MM.1S (cell line): ENCODE data around the gene NOL4L.

Experiments
- EZH2 ChIP-seq: fragments of 300-600 bp; sonication (generic); optimal IDR thresholded peaks from 2 replicates; pipeline ENCODE3; 2017; ENCODE audit warnings: low read depth, mild to moderate bottlenecking, antibody characterized with exemption, low read length, mixed read lengths
- EZH2phosphoT487 ChIP-seq: fragments of 300-600 bp; sonication (generic); IDR thresholded peaks from 2 replicates; pipeline ENCODE4 v1.6.1; 2018; ENCODE audit warnings: antibody characterized with exemption, low read length
- TF ChIP-seq, protein P1 (sequence below): fragments of 300-600 bp; sonication (generic); IDR thresholded peaks from 2 replicates; pipeline ENCODE4 v1.5.1; 2016; ENCODE audit warnings: antibody characterized with exemption, low read length, mixed read lengths

DNA sequence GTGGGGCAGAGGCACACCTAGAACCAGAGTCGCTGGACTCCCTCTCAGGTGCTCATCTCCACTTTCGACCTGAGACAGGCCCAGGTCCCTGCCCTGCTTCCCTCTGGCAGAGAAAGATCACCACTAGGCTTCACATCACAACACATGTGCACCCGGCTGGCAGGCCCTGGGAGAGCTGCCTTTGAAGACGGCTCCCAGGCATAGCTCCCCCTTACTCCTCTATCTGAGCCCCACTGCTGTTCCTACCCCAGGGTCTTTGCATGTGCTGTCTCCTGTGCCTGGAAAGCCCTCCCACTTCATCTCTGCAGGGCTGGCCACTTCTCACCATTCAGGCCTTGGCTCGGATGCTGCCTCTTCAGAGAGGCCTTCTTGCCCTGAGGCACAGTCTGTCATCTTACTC, 89.2 kb downstream of the NOL4L start:
- TF ChIP-seq, protein P1, sequence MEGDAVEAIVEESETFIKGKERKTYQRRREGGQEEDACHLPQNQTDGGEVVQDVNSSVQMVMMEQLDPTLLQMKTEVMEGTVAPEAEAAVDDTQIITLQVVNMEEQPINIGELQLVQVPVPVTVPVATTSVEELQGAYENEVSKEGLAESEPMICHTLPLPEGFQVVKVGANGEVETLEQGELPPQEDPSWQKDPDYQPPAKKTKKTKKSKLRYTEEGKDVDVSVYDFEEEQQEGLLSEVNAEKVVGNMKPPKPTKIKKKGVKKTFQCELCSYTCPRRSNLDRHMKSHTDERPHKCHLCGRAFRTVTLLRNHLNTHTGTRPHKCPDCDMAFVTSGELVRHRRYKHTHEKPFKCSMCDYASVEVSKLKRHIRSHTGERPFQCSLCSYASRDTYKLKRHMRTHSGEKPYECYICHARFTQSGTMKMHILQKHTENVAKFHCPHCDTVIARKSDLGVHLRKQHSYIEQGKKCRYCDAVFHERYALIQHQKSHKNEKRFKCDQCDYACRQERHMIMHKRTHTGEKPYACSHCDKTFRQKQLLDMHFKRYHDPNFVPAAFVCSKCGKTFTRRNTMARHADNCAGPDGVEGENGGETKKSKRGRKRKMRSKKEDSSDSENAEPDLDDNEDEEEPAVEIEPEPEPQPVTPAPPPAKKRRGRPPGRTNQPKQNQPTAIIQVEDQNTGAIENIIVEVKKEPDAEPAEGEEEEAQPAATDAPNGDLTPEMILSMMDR, result no peak
- TF ChIP-seq EZH2phosphoT487 (no peak), EZH2 (no peak)
